Parathyroid adenoma (tissue), 2 donors: ENCODE results near the gene HMGCL.

Source experiments
- H2AFZ ChIP-seq: fragments of 300-600 bp; sonication (generic); one replicate; pipeline ENCODE4 v1.7.0; 2017; ENCODE audit warnings: antibody characterized with exemption, mild to moderate bottlenecking
- H3K27ac ChIP-seq: fragments of 300-600 bp; sonication (generic); one replicate; pipeline ENCODE4 v1.7.0; 2017
- H3K27me3 ChIP-seq: fragments of 300-600 bp; sonication (generic); one replicate; pipeline ENCODE4 v1.7.0; 2017; ENCODE audit warnings: low read length; ENCODE audit not compliant: control insufficient read depth, insufficient read depth
- H3K36me3 ChIP-seq: fragments of 300-600 bp; sonication (generic); one replicate; pipeline ENCODE4 v1.7.0; 2017; ENCODE audit warnings: low read length; ENCODE audit not compliant: control insufficient read depth, insufficient read depth
- H3K4me1 ChIP-seq: fragments of 300-600 bp; sonication (generic); one replicate; pipeline ENCODE4 v1.7.0; 2017; ENCODE audit warnings: control low read depth
- H3K4me2 ChIP-seq: fragments of 300-600 bp; sonication (generic); one replicate; pipeline ENCODE4 v1.7.0; 2017; ENCODE audit warnings: low read length
- H3K4me3 ChIP-seq: fragments of 300-600 bp; sonication (generic); one replicate; pipeline ENCODE4 v1.7.0; 2017; ENCODE audit warnings: low read depth, low read length
- H3K79me2 ChIP-seq: fragments of 300-600 bp; sonication (generic); one replicate; pipeline ENCODE4 v1.7.0; 2017; ENCODE audit warnings: control low read depth
- H3K9ac ChIP-seq: fragments of 300-600 bp; sonication (generic); one replicate; pipeline ENCODE4 v1.7.0; 2017; ENCODE audit warnings: mild to moderate bottlenecking
- H3K9me3 ChIP-seq: fragments of 300-600 bp; sonication (generic); one replicate; pipeline ENCODE4 v1.7.0; 2017; ENCODE audit warnings: low read length; ENCODE audit not compliant: control insufficient read depth
- TF ChIP-seq, protein P1 (sequence below): fragments of 300-600 bp; sonication (generic); IDR thresholded peaks from one replicate; pipeline ENCODE4 v1.7.0; 2017; ENCODE audit warnings: antibody characterized with exemption, mild to moderate bottlenecking
- donor health status: primary hyperparathyroidism.

Gene HMGCL

DNA sequence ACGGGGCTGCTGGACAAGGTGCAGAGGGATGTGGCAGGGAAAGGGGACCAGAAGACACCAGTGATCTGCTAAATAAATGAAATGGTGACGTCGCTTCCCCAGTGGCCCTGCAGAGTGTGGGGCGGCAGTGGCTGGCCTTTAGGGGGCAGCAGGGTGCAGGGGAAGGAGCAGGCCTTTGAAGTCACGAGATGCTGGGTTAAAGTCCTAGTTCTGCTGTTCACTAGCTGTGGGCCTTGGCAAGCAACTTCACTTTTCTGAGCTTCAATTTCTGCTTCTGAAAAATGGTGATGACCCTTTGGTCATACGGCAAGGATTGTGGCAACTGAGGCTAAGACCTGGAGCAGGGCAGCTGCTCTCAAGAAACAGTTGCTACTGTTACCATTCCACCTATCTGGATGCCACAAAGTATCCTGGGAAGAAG, 15.5 kb downstream of the HMGCL start:
- Histone ChIP-seq H3K4me1 (no peaks in the 10 kb centered on the region), H2AFZ (no peak overlapping the region), H3K9ac (no peak overlapping the region), H3K4me2 (no peak overlapping the region), H3K27me3 (no peaks in the 10 kb centered on the region), H3K9me3 (no peaks in the 10 kb centered on the region), H3K4me3 (no peak overlapping the region), H3K27ac (no peak overlapping the region), H3K79me2 (no peaks in the 10 kb centered on the region), H3K36me3 (no peaks in the 10 kb centered on the region)
- TF ChIP-seq, protein P1, sequence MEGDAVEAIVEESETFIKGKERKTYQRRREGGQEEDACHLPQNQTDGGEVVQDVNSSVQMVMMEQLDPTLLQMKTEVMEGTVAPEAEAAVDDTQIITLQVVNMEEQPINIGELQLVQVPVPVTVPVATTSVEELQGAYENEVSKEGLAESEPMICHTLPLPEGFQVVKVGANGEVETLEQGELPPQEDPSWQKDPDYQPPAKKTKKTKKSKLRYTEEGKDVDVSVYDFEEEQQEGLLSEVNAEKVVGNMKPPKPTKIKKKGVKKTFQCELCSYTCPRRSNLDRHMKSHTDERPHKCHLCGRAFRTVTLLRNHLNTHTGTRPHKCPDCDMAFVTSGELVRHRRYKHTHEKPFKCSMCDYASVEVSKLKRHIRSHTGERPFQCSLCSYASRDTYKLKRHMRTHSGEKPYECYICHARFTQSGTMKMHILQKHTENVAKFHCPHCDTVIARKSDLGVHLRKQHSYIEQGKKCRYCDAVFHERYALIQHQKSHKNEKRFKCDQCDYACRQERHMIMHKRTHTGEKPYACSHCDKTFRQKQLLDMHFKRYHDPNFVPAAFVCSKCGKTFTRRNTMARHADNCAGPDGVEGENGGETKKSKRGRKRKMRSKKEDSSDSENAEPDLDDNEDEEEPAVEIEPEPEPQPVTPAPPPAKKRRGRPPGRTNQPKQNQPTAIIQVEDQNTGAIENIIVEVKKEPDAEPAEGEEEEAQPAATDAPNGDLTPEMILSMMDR, result peak; percentile 62

DNA sequence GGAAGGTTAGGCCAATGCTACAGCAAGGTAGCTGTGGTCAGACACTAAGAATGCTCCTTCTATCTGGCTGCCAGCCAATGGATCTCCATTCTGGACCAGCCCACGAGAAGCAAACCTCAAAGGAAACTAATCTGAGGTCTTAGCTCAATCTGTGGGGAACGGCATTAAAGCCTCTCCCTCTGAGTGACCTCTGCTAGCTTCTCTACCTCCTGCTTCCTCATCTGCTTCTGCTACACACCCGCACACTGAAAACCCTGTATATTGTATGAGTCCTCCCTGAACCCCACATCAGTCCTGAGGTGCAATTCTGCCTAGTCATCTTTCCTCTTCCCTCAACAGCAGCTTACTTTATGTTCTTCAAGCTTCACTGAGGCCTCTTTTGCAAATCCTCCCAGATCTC, 17.8 kb downstream of the HMGCL start:
- Histone ChIP-seq H3K4me2 (no peak overlapping the region), H3K9me3 (no peaks in the 10 kb centered on the region), H3K27me3 (no peaks in the 10 kb centered on the region), H3K9ac (no peak overlapping the region), H3K4me1 (peaks cover 2% of the 10 kb centered on the region), H3K79me2 (no peaks in the 10 kb centered on the region), H3K36me3 (no peaks in the 10 kb centered on the region), H3K4me3 (no peak overlapping the region), H2AFZ (no peak overlapping the region), H3K27ac (no peak overlapping the region)
- TF ChIP-seq, protein P1, result no peak

DNA sequence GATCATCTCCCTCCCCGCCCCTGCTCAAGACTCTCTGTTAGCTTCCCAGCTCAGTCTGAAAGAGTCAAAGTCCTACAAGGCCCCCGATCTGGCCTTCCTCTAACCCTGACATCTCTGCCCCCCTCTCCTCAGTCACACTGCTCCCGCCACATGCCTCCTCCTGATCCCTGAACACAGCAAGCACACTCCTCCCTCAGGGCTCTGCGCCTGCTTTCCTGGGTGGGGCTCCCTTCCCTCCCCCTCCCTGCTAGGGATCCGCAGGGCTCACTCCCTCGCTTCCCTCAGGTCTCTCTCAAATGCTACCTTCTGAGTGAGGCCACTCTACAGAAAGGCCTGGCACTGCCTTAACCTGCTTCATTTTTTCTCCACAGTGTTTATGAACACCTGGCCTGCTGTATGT, 18.9 kb downstream of the HMGCL start:
- no peak overlapping the region for H3K9ac ChIP-seq

DNA sequence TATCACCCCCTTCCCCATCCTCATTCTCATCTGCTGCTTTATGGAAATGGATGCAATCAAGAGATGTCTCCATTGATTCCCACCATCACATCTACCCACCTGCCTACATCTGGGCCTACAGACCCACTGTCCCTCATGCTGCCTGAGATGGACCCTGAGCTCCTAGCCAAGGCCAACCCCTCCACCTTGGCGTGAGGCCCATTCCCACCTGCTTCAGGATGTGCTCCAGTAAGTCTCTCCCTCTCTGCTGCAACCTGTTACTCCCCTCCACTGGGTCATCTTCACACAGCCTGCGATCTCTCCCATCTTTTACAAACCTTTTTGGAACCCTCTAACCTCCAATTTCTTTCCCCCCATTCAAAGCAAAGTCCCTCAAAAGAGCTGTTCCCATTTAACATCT, 20.2 kb downstream of the HMGCL start:
- Histone ChIP-seq H3K27ac (no peak overlapping the region), H3K27me3 (no peaks in the 10 kb centered on the region), H2AFZ (no peak overlapping the region), H3K9ac (no peak overlapping the region), H3K79me2 (no peaks in the 10 kb centered on the region), H3K9me3 (no peaks in the 10 kb centered on the region), H3K4me3 (no peak overlapping the region), H3K4me2 (no peak overlapping the region), H3K4me1 (peaks cover 3% of the 10 kb centered on the region), H3K36me3 (no peaks in the 10 kb centered on the region)
- TF ChIP-seq, protein P1, result no peak

More for the DNA sequence above, 18.9 kb downstream of the HMGCL start:
- Histone ChIP-seq H3K27me3 (no peaks in the 10 kb centered on the region), H3K4me3 (no peak overlapping the region), H3K36me3 (no peaks in the 10 kb centered on the region), H3K9me3 (no peaks in the 10 kb centered on the region), H3K27ac (no peak overlapping the region), H2AFZ (no peak overlapping the region), H3K4me2 (no peak overlapping the region), H3K79me2 (no peaks in the 10 kb centered on the region), H3K4me1 (peaks cover 3% of the 10 kb centered on the region)
- TF ChIP-seq, protein P1, result no peak

DNA sequence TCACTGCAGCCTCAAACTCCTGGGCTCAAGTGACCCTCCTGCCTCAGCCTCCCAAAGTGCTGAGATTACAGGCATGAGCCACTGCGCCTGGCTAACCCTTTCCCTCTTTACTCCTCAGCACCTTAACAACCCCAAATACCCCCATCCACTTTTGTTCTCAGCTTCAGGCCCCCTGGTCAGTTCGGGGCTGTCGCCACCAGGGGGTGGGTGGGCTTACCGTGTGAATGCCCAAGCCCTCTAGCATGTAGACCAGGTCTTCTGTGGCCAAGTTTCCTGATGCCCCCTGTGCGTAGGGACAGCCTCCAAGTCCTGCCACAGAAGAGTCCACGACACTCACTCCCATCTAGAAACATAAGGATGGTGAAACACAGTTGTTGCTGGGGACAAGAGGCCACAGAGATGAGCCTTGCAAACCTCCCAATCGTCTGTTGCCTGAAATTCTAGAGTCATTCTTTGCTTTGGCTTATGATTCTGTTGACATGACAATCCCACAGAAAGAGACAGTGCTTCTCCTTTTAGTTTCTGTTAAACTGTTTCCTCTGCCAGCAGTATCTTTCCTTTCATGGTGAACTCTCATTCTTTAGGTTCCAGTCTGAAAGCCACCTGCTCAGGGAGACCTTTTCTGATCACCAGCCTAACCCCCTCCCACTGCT, 20.9 kb downstream of the HMGCL start:
- TF ChIP-seq, protein P1, result no peak
- peaks cover 7% of the 10 kb centered on the region for H3K4me1 ChIP-seq
- H3K27me3 ChIP-seq, result no peaks in the 10 kb centered on the region
- no peak overlapping the region for H3K4me3 ChIP-seq
- no peak overlapping the region for H3K4me2 ChIP-seq
- H3K9me3 ChIP-seq, result no peaks in the 10 kb centered on the region
- H3K79me2 ChIP-seq, result no peaks in the 10 kb centered on the region
- no peaks in the 10 kb centered on the region for H3K36me3 ChIP-seq
- no peak overlapping the region for H3K27ac ChIP-seq
- no peak overlapping the region for H2AFZ ChIP-seq
- no peak overlapping the region for H3K9ac ChIP-seq
